Measurements from ENCODE around the gene ITPR1.

Gene ITPR1

DNA sequence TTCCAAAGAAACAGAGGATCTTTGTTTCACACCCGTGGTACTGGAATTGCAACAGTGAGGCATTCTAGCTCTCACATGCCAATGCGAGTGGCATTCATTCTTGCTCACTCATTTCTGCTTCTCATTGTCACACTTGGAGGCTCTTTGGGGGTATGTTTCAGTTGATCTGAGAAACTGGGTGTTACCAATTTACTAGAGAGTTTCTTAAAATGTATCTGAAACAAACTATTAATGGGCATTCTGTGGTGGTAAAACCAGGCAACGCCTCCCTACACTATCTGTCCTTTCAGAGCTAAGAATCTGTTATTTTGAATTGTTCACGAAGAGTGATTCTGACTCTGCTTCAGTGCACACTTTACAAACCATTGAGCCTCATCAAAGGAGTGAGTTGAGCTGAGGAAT, 345.5 kb downstream of the ITPR1 start:
- no peak overlapping the region for H3K4me3 ChIP-seq (ENCODE audit: low read depth, low read length)
- TF ChIP-seq, protein P1, sequence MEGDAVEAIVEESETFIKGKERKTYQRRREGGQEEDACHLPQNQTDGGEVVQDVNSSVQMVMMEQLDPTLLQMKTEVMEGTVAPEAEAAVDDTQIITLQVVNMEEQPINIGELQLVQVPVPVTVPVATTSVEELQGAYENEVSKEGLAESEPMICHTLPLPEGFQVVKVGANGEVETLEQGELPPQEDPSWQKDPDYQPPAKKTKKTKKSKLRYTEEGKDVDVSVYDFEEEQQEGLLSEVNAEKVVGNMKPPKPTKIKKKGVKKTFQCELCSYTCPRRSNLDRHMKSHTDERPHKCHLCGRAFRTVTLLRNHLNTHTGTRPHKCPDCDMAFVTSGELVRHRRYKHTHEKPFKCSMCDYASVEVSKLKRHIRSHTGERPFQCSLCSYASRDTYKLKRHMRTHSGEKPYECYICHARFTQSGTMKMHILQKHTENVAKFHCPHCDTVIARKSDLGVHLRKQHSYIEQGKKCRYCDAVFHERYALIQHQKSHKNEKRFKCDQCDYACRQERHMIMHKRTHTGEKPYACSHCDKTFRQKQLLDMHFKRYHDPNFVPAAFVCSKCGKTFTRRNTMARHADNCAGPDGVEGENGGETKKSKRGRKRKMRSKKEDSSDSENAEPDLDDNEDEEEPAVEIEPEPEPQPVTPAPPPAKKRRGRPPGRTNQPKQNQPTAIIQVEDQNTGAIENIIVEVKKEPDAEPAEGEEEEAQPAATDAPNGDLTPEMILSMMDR (IDR thresholded peaks at IDR 0.05; ENCODE audit: low read depth, low read length, missing control alignments) = no peak
- in situ Hi-C loops (cut with HindIII; ENCODE audit: low sequenced_read_pairs) = no loop called here
- DNase-seq (ENCODE audit: low read depth) = no peak

DNA sequence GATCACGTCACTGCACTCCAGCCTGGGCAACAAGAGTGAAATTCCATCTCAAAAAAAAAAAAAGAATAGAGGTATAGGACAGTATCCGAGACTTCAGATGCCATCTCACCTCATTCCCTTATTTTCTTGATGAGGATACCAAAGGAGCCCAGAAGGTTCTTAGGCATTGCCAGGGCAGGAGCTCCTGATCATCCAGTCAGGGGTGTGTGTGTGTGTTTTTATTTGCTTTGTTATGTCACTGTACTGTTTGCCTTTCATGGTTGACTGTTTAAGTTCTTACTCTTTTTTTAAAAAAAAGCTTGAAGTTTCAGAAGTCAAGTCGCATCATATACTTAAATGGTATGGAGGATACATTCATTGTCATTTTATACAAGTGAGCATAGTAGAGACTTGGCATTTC, 346.1 kb downstream of the ITPR1 start:
- H3K4me3 ChIP-seq (ENCODE audit: low read depth, low read length) = no peak overlapping the region
- DNase-seq (ENCODE audit: low read depth) = no peak
- TF ChIP-seq, protein P1 (IDR thresholded peaks at IDR 0.05; ENCODE audit: low read depth, low read length, missing control alignments) = no peak
- in situ Hi-C loops (cut with HindIII; ENCODE audit: low sequenced_read_pairs) = no loop called here

DNA sequence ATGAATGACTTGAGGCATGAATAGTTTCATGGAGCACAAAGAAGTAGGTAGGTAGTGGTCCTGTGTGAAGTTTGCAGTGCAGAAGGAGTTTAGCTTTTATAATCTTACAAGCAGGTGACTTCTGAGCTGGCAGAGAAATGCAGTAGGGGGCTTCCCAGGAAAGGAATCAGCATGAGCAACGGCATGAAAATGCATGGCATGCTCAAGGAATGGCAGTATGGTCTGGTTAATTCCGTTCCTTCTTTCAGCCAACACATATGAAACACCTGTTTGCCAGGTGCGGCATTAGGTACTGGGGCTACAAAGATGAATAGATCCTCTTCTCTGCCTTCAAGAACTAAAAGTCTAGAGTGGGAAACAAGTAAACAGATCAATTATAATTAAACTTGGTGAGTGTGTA, 348.1 kb downstream of the ITPR1 start:
- no peak for DNase-seq (ENCODE audit: low read depth)
- TF ChIP-seq, protein P1 (IDR thresholded peaks at IDR 0.05; ENCODE audit: low read depth, low read length, missing control alignments) = no peak
- in situ Hi-C loops (cut with HindIII; ENCODE audit: low sequenced_read_pairs) = no loop called here
- H3K4me3 ChIP-seq (ENCODE audit: low read depth, low read length) = no peak overlapping the region

DNA sequence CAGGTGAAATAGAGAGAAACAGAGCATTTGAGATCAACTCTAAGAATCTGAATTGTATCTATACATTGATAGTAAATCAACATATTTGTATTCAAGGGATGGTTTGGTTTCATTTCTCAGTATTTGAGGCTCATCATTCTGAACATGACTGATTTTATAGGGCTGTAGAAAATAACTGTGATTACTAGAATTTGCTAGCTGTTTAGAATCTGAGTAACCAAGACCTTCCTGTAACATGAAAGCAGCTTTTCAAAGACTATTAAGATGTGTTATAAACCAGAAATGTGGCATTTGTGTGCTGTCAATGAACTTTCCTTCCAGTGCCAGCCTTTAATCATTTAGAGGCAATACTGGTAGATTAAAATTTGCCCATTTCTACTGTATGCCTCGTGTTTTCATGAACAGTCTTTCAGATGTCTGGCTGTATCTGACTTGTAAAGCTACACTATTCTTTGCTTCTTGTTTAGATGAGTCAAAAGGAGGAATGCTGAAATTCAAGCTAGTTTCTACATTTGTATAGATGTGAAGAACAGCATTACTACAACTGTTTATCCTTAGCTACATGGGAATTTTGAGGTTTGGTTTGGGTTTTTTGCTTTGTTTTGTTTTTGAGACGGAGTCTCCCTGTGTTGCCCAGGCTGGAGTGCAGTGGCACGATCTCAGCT, 348.8 kb downstream of the ITPR1 start:
- in situ Hi-C loops (cut with HindIII; ENCODE audit: low sequenced_read_pairs) = no loop called here
- H3K4me3 ChIP-seq (ENCODE audit: low read depth, low read length) = no peak overlapping the region
- no peak for DNase-seq (ENCODE audit: low read depth)
- TF ChIP-seq, protein P1 (IDR thresholded peaks at IDR 0.05; ENCODE audit: low read depth, low read length, missing control alignments) = no peak

DNA sequence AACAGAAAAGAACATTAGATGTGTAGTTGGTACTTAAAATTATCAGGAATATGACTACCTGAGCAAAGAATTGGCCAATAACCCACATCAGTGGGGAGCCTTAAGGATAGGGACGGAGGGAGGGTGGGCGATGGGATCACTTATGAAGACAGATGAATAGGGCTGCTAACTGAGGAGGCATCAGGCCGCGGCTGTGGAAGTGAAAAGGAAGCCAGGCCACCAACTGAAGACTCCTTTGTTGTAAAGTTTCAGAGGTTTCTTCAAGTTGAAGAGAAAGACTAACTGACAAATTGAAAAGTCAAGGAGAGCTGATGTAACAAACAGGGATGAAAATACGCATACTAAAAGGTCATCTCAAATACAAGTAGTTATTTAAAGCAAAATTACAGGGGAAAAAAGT, 350.5 kb downstream of the ITPR1 start:
- in situ Hi-C loops (cut with HindIII; ENCODE audit: low sequenced_read_pairs) = no loop called here
- H3K4me3 ChIP-seq (ENCODE audit: low read depth, low read length) = no peak overlapping the region
- no peak for DNase-seq (ENCODE audit: low read depth)
- TF ChIP-seq, protein P1 (IDR thresholded peaks at IDR 0.05; ENCODE audit: low read depth, low read length, missing control alignments) = no peak

DNA sequence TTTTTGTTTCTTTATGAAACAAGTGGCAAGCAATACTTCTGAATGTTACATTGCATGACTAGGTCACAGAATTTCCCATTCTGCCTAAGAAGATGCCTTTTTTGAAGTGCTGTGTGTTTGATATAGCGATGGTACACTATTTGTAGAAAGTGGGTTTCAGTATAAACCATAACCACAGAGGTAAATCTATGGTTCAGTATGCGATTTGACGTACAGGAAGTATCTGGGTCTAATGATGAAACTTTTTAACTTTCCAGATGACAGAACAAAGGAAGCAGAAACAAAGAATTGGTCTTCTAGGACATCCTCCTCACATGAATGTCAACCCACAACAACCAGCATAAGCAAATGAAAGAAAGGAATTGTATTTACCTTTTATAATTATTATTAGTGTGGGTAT, 352.7 kb downstream of the ITPR1 start:
- in situ Hi-C loops (cut with HindIII; ENCODE audit: low sequenced_read_pairs) = no loop called here
- no peak for DNase-seq (ENCODE audit: low read depth)
- H3K4me3 ChIP-seq (ENCODE audit: low read depth, low read length) = no peak overlapping the region
- TF ChIP-seq, protein P1 (IDR thresholded peaks at IDR 0.05; ENCODE audit: low read depth, low read length, missing control alignments) = no peak

All from astrocyte of the cerebellum (primary cell).